Adrenal gland (tissue), 5 donors: ENCODE data around the gene CAMTA1.

Experiments used
- CTCF ChIP-seq, 6 experiments: fragments of 450-650 bp in 4 of 6; fragments of 200-600 bp in 2 of 6; sonication (generic) in 1 of 6; IDR thresholded peaks; 1 replicate in 5 of 6; 2 replicates in 1 of 6; pipeline versions ENCODE4 v1.5.1 to v1.8.0; 2016 to 2021; ENCODE audit warnings: antibody characterized with exemption in 6 of 6, mild to moderate bottlenecking in 2 of 6, moderate library complexity in 1 of 6
- POLR2A ChIP-seq, 2 donors: fragments of 450-650 bp; IDR thresholded peaks; one replicate each; pipeline ENCODE4 v1.6.1; 2017; ENCODE audit warnings: antibody characterized with exemption in 2 of 2, mild to moderate bottlenecking in 2 of 2, moderate library complexity in 1 of 2
- donor health status: DM: no; HTN: no; CAD: no.

DNA sequence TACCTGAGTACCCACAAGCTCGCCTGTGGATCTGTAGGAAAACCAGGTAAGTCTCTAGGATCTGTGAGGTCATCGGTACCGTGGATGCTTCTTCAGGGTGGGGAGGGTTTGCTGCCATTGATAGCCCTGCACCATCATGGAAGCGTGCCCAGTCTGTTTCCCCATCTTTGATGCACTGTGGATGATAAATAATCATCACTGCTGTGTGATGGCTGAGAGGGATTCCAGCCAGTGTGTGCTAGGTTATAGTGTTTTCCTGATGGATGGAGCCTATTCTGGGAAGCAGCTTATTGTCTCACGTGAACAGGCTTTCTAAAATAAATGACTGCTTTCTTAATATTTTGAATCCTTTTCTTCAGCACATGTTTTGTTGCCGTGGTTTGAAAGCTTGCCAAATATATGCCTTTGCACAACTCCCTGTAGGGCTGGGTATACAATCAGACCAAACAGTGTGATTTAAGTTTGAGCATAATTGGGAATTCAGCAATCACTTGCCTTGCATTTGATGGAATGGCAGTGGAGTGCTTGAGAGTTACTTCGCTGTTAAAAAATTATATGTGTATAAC is 113.8 kb downstream of the CAMTA1 start:
- TF ChIP-seq CTCF (IDR thresholded peaks at IDR 0.05) (no peak), POLR2A (IDR thresholded peaks at IDR 0.05) (no peak)
